ENCODE measurements around the gene SH2D7.

SH2D7 gene

DNA sequence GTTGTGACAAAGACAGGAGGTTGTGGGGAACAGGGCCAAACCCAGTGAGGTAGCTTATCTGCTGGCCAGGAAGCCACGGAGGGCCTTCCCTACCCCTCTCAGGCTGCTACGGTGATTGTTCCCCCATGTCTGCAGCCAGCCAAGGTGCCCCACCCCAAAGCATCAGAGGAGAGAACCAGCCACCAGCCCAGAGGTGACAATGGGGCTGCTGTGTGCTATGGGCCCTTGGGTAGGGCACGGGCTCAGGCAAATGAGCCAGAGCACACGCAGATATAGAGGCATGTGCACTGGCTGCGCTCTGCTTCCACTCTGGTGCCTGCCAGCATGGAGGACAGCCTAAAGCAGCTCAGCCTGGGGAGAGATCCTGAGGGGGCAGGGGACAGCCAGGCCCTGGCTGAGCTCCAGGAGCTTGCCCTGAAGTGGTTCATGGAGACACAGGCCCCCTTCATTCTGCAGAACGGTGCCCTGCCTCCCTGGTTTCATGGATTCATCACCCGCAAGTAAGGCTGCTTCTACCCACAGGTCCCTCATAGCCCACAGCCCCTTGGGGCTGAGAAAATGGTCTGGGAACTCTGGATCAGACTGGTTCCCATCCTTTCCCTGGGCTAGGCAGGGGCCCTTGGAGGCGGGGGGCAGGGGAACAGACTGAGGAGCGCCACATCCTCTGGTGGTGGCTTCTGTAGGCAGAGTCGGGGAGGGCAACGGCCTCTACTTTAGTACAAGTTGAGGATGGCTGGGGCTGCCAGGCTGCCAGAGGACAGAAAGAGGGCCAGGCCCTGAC lies at the start of gene SH2D7:
SH2D7 (plus strand) TSS at position 301 of the 781 bp plus-strand sequence; CDS start at position 325, 24 bp downstream.
- no peak for DNase-seq

DNA sequence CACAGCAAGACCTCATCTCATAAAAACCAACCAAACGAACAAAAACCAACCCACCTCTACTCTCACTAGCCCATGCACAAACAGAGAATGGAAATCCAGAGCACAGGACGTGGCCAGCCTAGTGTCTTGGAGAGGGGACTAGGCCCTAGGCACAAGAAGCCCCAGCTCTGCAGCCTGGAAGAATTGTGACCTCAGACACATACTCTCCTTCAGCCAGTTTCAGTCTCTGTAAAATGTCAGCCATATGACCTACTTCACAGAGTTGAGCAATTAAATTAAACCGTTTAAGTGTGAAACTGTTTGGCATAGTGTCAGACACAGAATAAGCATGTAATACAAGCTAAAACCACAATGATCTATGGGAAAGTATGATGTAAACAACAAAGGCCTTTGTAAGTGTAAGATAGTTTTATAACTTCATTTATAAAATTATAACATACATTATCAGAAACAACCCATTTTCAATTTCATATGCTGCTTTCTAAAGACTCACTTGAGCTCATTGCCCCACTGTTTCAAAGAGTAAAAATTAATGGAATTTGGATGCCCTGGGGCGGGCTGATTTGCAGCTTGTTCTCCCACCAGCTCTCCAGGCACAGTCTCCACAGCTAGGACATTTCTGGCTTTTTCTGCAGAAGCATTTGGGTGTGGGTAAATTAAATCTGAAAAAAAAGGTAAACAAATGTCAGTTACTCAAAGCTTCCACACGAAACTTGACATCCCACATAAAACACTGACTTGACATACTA lies 47.8 kb upstream of the SH2D7 start:
- DNase-seq, result no peak

DNA sequence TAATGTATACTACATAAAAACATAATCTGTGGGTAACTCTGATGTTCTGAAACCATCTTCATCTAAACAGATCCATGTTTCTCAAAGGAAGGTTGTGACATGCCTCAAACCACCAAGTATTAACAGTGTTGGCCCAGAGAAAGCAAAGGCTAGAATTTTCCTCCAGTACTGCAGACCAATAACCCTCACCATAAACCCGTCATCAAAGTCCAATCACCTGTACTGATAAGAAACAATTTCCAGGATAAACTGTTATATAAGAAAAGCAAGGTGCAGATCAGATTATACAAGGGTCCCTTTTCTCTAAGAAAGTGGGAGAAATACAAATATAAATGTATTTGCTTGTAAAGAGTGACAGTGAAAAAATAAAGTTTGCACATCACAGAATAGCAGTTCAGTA lies 47.2 kb upstream of the SH2D7 start:
- no peak for DNase-seq

DNA sequence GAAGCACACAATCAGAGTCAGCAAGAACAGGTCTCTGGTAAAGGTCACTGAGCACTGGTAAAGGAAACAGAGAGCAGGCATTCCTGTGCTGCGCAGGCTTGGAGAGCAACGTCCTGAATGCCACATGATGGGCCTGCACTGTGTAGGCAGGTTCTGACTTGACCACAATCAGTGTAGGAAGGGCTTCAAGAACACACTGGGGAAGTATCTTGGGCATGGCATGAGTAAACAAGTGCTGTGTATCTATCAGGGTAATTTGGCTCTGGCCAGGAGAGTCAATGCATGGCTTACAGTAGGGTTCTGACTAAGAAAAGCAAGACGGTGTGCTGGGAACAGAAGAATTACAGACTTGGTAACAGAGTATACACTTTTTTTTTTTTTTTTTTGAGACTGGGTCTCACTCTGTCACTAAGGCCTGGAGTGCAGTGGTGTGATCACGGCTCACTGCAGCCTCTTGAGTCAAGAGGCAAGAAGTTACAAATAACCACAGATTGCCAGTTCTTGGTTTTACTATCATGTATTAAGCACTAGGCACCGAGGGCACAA lies 45.5 kb upstream of the SH2D7 start:
- DNase-seq, result no peak

DNA sequence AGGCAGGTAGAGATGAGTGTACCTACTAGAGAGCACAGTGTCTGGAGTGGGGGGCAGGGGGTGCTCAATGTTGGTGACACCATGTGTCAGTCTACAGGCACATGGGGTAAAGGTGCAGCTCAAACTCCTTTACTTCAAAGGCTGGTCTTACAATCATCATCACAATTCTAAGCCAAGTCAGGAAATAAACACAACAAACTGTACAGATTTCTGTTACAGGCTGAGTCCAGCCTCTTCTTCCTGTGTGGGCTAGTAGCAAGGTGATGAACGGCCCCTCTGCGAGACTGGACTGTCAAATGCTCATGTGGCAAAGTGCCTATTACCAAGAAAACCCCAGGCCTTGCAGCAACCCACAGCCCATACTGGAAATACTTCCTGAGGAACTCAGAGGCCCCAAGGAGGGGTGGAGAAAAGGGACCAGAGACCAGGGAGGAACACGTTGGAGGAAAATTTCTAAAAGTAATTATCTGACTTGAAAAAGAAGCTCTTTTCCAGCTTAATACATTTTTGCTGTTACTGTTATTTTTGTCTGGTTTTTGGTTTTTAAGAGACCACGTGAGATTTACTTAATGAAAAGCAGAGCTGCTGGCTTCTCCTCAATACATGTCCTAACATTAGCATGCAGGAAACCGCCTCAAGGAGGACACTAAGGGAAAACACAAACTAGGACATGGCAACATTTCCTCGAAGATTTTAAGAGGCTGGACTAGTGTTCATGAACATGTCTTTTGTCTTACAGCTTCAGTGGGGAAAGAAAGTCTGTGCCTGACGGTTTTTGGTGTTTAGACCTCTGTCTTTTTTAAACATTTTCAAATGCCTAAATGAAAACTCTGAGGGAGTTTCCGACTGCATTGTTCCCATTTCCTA lies 44.4 kb upstream of the SH2D7 start:
- DNase-seq, result no peak

DNA sequence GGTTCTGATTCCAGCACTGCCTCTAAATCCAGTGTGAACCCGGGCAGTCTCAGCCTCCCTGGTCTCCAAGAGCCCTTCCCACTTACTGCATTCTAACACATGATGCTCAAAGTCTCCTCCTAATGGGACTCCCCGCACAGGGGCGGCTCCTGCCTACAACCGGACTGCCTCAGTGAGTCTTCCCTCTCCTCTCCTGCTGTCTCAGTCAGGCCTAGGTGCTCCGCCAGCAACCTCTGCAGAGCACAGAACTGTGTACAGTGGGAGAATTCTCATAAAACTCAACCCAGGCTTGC lies 43.8 kb upstream of the SH2D7 start:
- DNase-seq, result no peak

DNA sequence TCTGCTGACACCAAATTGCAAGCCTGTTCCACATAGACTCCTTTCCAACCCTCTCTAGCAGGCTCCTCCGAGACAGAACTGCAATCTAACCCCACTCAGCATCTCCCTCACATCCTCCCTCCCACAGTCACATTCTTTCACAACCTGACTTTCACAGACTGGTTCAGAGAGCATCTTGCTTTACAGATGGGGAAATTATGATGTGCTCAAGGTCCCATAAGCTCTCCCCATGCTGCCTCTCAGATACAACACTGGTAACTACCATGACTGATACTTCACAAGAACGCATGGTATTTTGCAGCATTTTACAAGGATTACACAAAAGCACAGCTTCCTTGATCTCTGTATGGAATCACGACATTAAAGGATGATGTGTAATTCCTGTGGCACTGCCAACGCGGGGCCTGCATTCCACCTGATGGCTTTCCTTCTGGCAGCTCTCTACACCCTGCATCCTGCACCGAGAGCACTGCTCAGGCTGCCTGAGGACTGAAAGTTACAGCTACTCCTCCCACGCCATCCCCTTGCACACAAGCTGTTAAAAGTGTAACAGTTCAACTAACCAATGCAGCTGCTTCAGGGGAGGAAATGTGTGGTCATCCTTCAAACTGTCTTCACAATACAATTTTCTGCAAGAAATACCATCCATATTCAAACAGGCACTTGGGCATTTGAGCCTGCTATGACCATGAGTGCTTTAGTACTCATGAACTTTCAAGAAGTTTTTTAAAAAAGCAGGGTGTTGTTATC lies 42.5 kb upstream of the SH2D7 start:
- DNase-seq, result no peak

DNA sequence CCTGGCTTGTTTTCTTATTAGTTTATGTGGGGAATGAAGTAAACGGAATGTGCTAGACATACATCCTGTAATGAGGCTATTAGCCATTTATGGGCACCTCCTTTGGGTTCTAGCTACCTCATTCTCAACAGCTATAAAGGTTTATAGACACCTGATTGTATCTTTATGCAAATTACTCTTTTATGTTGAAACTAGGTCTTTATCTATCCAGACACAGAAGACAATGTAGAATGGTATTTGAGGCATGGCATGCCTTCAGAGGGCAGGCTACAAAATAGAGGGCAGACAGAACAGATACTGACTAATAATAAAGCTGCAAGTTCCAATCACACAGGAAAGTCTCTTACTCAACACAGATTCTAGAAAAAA lies 41.9 kb upstream of the SH2D7 start:
- no peak for DNase-seq

DNA sequence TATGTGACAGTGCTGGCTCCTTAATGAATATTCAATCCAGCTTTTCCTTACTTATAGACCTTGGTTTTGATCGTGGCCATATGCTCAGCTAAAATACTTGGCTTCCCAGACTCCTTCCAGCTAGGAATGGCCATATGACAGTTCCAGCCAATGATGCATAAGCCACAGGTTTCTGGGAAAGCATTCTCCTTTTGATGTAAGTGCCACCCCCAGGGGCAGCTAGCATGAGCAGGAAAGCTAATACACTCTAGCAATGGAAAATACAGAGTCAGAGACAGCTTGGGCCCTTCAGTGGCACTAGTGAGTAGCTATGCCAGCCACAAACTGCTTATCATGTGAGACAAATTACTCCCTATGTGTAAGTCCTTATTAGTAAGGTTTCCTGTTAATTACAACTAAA lies 41.5 kb upstream of the SH2D7 start:
- DNase-seq, result no peak

DNA sequence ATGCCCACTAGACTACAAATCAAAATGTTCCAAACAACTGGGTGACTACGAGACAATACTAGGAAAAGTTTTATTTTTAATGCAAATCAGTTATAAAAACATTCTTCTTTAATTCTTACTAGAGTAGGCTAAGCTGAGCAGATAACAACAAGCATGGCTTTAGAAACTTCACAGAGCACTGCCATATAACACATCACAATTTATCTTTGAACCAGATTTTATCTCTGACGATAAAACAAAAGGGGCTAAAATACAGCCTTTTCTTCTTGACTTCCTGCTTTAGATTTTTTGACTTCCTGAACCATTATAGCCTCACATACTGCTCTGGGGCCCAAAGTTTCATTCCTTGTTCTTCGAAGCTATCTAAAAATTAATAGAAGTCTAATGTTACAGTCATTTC lies 40.8 kb upstream of the SH2D7 start:
- DNase-seq, result no peak

DNA sequence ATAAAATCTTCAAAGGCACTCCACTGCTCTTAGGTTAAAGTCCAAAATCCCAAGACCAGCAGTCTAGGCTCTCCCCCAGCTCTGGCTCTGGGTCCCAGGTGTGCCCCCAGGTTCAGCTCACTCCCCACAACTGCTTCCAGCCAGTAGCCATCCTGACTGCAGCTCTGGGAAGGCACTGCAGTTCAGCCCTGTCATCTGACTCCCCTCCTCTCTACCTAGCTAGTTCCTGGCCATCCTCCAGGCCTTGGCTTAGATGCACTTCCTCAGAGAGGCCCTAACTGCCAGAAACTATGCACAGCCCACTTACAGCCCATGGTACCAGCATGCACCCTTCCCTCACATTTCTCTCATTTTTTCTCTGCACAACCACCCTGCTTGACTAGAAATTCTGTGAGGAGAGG lies 40.4 kb upstream of the SH2D7 start:
- DNase-seq, result no peak

DNA sequence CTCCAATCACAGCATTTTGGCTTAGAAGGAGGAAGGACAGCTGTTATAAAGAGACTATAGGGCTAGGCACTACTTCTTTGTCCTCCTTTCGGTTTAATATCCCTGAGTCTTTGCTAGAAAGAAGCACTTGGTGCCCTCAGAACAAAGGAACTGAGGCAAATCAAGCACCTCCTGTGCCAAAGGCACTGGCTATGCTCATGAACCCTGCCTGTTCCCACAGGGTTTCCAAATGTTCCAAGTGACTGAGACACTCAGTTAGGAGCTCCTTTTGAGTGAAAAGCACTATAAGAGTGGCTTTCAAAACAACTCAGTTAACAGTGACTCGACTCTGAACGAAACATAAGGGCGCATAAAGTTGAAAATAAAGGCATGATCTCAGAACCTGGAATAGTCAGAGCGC lies 39.8 kb upstream of the SH2D7 start:
- no peak for DNase-seq

DNA sequence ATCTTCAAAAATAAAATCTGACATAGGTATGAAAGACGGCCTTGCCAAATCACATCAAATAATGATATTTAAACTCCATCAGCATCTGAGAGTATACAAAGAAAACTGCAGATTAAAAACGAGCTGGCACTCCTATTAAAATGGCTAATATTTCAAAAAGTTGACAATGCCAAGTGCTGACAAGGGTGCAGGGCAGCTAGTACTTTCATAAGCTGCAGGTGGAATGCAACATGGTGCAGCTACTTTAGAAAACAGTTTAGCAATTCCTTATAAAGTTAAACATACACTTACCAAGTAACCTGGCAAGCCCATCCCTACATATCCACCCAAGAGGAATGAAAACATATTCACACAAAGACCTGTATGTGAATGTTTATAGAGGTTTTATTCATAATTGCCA lies 37.8 kb upstream of the SH2D7 start:
- no peak for DNase-seq

DNA sequence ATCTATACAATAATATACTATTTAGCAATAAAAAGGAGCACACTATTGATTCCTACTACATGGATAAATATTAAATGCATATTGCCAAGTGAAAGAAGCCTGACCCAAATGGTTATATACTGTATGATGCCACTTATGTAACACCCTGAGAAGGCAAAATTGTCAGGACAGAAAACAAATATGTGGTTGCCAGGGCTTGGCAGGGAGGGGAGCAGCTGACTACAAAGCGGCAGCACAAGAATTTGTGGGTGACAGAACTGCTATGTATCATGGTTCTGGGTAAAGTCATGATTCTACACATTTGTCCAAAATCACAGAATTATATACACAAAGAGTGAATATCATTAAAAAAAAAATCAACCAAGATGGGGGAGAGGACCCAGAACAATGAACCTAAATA lies 37.4 kb upstream of the SH2D7 start:
- DNase-seq, result no peak

DNA sequence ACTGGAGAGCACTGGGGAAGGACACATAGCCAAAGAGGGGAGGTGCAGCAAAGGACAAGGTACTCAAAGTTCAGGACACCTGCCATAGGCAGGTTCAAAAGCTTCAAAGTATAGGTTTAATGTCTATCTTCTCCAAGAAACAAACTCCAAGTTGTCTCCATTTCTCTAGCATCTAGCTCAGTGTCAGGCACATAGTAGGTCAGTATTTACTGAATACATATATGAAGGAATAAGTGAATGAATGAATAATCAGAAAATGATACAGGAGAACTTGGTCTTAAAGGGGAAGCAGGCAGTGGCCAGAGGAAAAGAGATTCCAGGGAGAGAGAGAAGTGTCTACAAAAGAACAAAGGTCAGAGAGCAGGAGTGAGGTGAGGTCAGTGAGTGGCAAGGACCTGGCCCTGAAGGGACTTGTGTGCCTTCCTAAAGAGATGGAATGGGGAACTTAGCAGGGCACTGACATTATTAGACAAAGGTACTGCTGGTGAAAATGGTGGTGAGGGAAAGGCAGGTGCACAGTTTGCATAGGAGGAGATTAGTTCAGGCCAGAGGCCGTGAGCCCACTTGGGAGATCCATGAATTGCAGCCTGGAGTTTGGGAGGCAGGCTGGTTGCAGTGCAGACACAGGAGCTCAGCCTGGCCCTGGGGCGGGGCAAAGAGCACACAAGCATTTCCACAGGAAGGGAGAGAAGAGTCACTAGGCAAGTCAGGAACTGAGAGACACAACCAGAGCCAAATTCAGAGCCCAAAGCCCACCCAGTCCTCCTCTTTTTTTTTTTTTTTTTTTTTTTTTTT lies 36.2 kb upstream of the SH2D7 start:
- DNase-seq, result no peak

DNA sequence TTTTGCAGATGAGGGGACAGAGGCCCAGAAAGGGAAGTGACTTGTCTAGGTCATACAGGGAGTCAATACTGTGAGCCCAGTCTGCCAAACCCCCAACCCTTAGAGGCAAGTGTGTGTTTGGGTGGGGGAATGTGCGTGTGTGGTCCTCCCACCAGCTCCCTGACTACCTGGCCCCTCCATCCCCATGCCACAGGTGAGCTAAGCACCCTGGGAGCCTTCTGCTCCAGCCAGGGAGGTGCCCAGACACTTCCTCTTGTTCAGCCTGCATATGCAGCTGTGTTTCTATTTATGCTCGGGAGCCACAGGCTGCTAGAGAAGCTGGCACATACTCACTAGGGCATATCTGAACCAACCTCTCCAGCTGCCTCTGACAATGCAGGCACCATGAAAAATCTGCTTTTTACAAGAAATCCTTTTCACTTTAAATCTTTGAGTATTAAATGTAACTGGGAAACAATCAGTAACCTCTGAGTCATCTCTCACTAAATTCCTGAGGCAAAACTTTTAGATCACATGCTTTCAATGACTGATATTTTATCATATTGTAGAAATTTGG lies 35.6 kb upstream of the SH2D7 start:
- no peak for DNase-seq

DNA sequence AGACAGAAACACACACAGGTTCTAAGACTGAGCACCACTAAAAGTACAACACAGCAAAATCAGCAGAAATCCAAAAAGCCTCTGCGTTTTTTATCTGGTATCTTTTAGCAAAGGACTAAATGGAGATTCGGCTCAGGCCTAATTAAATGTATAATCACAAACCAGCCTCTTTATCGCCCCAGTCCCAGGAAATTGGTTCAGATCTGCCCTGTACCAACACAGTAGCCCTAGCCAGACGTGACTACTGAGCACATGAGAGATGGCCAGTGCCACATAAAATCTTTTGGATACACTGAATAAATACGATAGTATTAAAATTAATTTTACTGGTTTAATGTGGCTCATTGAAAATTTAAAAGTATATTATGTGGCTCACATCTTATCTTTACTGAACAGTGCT lies 34.6 kb upstream of the SH2D7 start:
- no peak for DNase-seq

DNA sequence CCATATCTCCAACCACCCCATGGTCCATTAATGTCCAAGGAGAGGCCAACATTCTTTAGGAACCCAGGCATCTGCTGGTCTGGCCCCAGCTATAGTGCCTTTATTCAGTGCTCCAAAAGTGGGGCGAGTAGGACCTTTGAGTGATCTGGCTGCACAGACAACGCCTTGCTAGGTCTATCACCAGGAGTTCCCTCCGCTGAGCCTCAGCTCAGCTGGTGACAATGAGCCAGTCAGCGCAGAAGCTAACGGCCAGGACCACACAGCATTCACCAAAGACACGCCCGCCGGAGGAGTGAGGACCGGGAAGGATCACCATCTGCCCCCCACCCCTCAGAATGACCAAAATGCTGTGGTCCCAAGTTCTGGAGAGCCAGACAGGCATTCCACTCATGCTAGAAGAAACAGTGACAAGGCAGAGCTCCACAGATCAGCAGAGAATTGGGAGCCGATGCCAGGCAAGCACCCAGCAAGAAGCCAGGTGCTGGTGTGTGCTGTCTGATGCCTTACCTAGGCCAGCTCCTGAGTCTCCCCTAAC lies 33.9 kb upstream of the SH2D7 start:
- no peak for DNase-seq

DNA sequence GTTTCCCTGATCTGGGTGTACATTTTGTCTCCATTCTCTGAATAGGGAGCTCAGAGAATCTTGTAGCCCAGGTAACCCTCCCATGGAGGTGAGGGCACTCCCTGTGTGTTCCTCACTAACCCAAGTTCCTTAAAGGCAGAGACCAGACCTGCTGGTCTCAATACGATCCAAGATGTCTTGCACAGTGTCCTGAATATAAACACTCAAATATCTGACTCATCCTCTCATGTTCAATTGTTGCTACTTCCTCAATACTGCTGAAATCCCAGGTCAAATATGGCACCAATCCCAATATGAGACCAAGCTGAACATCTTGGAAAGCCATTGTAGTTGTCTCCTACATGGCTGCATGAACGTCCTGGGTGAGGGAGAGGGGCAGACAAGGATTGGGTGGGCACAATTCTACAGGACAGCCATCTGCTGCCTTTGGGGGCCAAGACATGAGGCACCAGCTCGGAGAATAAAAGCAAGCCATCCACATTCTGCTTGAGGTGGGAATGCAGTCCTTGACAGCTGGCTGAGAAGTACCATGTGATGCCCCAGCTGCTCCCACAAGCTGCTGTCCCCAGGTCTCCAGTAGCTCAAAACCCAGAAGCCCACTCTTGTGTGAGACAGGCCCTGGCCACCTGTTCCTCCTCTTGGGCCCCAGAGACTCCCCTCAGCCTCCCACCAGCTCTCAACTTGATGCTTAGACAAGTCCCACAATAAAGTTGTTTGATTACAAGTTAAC lies 33.1 kb upstream of the SH2D7 start:
- no peak for DNase-seq

DNA sequence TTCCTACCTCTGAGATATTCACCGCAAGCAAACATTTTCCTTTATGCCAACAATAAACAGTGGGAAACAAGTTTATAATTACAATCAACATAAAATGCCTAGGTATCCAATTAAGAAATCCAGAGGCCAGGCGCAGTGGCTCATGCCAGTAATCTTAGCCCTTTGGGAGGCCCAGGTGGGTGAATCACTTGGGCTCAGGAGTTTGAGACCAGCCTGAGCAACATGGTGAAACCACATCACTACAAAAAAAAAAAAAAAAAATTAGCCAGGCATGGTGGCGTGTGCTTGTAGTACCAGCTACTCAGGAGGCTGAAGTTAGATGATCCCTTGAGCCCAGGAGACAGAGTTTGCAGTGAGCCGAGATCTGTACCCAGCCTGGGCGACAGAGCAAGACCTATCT lies 32.1 kb upstream of the SH2D7 start:
- no peak for DNase-seq

DNA sequence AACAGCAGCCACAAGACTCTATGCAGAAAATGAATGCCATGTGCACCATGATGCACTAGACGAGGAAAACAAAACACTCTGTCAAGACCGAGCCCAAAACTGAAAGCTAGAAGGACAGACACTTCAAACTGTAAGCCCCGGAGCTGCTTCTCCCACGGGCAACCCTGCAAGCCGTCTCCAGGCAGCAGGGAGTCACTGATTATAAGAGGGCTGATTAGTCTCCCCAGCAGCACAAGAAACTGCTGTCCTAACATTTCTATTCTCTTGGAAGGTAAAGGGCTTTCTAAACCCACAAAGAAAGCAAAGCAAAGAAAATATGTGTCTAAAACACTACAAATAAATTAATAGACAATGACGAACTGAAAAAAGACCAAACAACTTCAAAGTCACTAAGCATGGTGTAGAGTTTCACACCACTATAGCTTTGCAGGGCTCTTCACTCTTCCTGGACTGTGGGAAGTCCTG lies 30.4 kb upstream of the SH2D7 start:
- DNase-seq, result peak; percentile 30
